ENCODE results near the gene BCAS3.
"Not testable (repeated sequence)": the region's sequence is repeated elsewhere in the genome, so short reads cannot be mapped to it uniquely, and the experiment has no call there.

The BCAS3 gene

DNA sequence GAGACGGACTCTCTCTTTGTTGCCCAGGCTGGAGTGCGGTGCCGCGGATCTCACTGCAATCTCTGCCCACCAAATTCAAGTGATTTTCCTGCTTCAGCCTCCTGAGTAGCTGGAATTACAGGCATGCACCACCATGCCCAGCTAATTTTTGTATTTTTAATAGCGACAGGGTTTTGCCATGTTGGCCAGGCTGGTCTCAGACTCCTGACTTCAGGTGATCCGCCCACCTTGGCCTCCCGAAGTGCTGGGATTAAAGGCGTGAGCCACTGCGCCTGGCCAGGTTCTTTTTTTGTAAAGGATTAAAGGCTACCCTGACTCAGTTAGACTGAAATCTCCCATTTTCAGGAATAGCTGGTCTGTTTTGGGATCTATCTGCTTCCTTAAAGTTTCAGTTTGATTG, 681.9 kb downstream of the BCAS3 start:
- DNase-seq: not testable (repeated sequence)

GRCh38 chr17:61360318-61360943, 682.8 kb downstream of the BCAS3 start:
- no peak for DNase-seq

DNA sequence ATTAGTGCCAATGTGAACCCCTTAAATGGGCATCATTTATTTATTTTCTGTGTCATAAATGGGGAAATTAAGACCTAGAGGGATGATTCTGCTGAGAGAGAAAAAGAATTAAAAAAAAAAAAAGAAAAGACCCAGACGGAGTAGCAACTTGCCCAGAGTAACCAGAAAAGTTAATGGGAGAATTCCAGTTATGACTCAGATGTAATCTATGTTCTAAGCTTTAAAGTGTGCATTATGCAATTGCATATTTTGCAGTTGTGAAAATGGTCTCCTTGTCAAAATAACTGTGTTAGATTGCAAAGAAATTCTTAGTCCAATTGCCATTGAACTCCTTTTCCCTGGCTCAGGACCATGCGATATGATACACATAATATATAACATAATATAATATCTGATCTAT, 683.4 kb downstream of the BCAS3 start:
- no peak for DNase-seq

DNA sequence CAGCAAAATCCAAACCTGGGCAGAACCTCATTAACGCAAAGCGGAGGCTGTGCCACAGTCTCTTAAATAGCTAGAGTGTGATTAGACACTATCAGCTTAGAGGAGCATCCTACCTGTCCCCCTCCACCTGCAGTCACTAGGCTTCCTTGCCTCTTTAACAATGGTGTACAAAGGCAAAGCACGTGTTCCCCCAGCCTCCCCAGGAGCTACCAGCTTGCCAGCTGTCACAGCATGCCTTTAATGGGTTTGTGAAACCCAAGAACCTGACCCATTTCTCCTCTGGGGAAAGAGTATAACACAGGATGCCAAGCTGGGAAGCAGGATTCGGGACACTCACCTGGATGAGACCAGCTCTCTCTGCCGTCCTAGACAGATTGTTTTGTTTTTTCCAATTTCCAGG, 684.7 kb downstream of the BCAS3 start:
- DNase-seq: no peak

- no peak for DNase-seq
Measured at GRCh38 chr17:61362852-61363600, 685.4 kb downstream of the BCAS3 start.

- no peak for DNase-seq
Measured at GRCh38 chr17:61363601-61364462, 686.2 kb downstream of the BCAS3 start.

DNA sequence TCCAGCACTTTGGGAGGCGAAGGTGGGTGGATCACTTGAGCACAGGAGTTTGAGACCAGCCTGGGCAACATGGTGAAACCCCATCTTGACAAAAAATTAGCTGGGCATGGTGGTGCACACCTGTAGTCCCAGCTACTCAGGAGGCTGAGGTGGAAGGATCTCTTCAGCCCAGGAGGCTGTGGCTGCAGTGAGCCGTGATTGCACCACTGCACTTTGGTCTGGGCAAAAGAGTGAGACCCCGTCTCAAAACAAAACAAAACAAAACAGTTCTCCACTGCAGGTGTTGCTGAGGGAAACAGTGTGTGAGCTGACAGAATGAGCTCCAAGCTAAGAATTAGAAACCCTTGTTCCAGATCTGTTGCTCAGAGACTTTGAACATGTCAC, 686.8 kb downstream of the BCAS3 start:
- no peak for DNase-seq

DNA sequence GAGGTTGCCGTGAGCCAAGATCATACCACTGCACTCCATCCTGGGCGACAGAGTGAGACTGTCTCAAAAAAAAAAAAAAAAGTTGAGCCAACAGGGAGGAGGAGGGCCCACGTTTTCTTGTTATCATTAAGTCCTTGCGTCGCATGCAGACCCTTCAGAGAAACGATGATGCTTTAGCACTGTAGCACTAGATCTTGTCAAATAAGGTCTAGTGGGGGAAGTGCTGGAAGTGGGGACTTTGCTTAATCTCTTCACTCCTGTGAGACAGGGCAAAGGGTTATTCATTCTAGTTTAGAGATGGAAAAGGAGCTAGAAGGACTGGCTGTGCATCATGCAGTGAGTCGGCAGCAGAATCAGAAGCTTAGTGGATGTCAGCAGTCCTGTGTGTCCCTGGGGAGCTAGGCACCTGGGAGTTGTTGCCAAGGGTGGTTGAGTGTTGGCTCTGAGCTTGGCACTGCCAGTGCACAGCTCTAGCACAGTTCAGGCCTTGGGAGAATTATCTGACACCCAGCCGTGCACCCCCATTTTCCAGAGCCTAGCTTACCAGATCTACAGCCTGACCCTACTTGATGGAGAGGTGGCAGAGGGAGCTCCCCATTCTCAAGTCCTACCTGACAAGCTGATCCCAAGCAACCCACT, 688.5 kb downstream of the BCAS3 start:
- DNase-seq: no peak

DNA sequence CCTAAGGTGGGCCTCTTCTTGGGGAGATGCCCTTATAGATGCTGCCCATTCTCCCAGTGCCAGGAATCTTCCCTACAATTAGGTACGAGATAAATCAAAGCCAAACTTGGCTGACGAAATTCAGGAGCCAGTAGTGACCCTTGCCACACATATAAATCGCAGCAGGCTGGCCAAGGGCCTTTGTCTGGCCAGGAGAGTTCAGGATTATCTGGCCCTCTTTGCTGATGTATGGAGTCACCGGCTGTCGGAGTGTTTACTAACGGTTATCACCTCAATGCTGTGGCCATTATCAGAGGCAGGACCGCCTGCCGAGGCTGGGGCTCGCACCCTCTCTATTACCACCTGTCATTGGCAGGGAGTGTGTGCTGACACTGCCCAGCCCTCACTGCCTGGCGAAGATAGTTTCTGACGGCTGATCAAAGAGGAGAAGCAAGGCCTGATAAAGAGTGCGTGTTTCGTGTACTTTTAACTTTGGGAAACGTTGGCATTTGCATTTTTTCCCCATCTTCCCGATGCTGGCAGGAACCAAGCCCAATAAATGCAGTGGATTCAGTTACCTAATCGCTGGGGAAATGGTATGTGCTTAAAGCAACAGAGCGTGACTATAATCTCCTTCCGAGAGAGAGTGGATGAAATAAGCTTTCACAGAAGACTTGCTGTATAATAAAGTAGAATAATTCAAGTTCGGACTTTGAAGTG, 689.2 kb downstream of the BCAS3 start:
- no peak for DNase-seq

GRCh38 chr17:61368049-61368831, 690.6 kb downstream of the BCAS3 start:
- DNase-seq: no peak

GRCh38 chr17:61368832-61369450, 691.3 kb downstream of the BCAS3 start:
- DNase-seq: no peak

- DNase-seq: no peak
Measured at GRCh38 chr17:61369751-61370150, 692.1 kb downstream of the BCAS3 start.

DNA sequence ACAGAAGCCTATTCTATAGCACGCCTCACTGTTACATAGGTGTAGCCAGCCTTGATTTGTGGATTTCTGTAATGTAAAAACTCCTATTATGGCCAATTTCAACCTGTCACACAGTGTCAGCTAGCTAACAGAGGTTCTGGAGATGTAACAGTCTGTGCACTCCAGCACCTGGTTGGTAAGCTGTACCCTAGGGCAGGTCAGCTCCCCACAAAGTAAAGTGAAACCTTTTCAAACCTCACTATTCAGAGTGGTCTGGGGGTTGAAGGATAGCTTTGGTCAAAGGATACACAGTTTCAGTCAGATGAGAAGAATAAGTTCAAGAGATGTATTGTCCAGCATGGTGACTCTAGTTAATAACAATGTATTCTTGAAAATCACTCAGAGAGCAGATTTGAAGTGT, 693.5 kb downstream of the BCAS3 start:
- DNase-seq: no peak

GRCh38 chr17:61371606-61372005, 694.0 kb downstream of the BCAS3 start:
- DNase-seq: no peak

GRCh38 chr17:61372436-61372835, 694.8 kb downstream of the BCAS3 start:
- DNase-seq: no peak

DNA sequence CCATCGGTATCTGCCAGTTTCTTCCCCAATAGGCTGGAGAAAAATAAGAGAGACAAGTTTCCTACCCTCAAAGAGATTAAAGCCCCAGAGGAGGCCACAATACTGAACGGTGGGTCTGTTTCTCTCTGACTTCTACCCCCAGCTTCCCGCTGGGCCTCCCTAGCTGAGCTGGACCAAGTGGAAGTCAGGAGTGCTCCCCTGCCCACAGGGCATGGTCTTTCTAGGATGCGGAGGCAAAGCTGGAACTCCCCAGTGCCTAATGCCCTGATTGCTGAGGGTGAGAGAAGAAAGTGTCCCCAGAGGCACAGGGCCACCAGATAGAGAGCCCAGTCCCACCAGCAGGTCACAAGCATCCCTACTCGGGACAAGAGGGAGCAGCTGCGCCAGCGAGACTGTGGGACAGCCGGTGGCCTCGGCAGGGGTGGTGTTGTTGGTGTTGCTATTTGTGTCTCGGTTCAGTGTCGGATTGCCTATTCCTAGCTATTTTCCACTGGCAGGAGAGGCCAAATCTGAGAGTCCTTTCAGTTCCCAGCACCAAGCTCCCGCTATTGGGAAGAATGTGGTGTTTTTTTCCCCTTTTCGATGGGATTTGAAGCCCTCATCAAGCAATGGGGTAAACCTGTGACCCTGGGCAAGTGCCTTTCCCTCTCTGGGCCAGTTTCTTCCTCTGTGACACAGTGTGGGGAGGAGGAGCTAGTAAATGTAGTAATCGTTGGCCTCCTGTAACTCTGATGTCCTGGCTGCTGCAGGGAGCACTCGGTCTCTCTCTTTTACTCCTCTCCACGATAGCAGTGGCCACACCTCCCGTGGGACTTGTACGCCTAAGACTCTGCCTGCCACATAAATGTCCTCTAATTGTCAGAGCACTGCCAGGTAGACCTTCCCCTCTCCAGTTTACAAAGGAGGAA, 699.5 kb downstream of the BCAS3 start:
- no peak for DNase-seq

GRCh38 chr17:61378658-61379456, 701.2 kb downstream of the BCAS3 start:
- DNase-seq: no peak

- no peak for DNase-seq
Measured at GRCh38 chr17:61379457-61380216, 702.0 kb downstream of the BCAS3 start.
